ENCODE results near the gene EMILIN2. TPM values are rescaled to one million over a fixed set of nuclear protein-coding genes. Genes with fewer than 3 reads are reported as not detected.
"Not testable (repeated sequence)": the region's sequence is repeated elsewhere in the genome, so short reads cannot be mapped to it uniquely, and the experiment has no call there.

EMILIN2 gene
- total and polyA plus RNA-seq, 4 donors, result 0.58 to 4.6 (median 1.8) TPM

DNA sequence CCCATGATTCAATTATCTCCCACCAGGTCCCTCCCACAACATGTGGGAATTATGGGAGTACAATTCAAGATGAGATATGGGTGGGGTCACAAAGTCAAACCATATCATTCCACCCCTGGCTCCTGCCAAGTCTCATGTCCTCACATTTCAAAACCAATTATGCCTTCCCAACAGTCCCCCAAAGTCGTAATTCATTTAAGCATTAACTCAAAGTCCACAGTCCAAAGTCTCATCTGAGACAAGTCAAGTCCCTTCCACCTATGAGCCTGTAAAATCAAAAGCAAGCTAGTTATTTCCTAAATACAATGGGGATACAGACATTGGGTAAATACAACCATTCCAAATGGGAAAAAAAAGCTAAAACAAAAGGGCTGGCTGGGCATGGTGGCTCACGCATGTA, 38.2 kb upstream of the EMILIN2 start:
- H3K9ac ChIP-seq (ENCODE audit: low read depth in 1 of 2, low read length in 2 of 2); H3K27ac ChIP-seq (ENCODE audit: low read depth in 1 of 2, low read length in 2 of 2); H3K4me3 ChIP-seq (ENCODE audit: low read depth in 1 of 3, low read length in 3 of 3); H3K36me3 ChIP-seq (ENCODE audit: control insufficient read depth in 4 of 4, insufficient read depth in 3 of 4, low read depth in 1 of 4, low read length in 3 of 4); DNase-seq (ENCODE audit: low spot score); H3K4me1 ChIP-seq (ENCODE audit: control insufficient read depth in 4 of 4, insufficient read depth in 4 of 4, low read length in 3 of 4); H3K9me3 ChIP-seq (ENCODE audit: control insufficient read depth in 4 of 4, low read length in 3 of 4); H3K27me3 ChIP-seq (ENCODE audit: control insufficient read depth in 4 of 4, insufficient read depth in 4 of 4, low read length in 3 of 4): not testable (repeated sequence)
- 59% methylated on average over 2 of the region's 2 CpGs for whole genome bisulfite sequencing
- TF ChIP-seq HNF4A (conservative IDR thresholded peaks at IDR 0.05), result peak; percentile 52 to 73
- peak; percentile 38 for TF ChIP-seq HNF4G (IDR thresholded peaks at IDR 0.05)

DNA sequence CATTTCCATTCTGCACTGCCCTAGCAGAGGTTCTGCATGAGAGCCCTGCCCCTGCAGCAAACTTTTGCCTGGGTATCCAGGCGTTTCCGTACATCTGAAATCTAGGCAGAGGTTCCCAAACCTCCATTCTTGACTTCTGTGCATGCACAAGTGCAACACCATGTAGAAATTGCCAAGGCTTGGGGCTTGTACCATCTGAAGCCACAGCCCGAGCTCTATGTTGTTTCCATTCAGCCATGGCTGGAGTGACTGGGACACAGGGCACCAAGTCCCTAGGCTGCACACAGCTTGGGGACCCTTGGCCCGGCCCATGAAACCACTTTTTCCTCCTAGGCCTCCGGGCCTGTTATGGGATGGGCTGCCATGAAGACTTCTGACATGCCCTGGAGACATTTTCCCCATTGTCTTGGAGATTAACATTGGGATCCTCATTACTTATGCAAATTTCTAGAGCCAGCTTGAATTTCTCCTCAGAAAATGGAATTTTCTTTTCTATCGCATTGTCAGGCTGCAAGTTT, 37.1 kb upstream of the EMILIN2 start:
- WGBS, result 86% methylated on average over 6 of the region's 6 CpGs
- not testable (repeated sequence) for DNase-seq (ENCODE audit: low spot score); H3K9ac ChIP-seq (ENCODE audit: low read depth in 1 of 2, low read length in 2 of 2); H3K4me3 ChIP-seq (ENCODE audit: low read depth in 1 of 3, low read length in 3 of 3); H3K27ac ChIP-seq (ENCODE audit: low read depth in 1 of 2, low read length in 2 of 2); H3K36me3 ChIP-seq (ENCODE audit: control insufficient read depth in 4 of 4, insufficient read depth in 3 of 4, low read depth in 1 of 4, low read length in 3 of 4); H3K27me3 ChIP-seq (ENCODE audit: control insufficient read depth in 4 of 4, insufficient read depth in 4 of 4, low read length in 3 of 4); H3K4me1 ChIP-seq (ENCODE audit: control insufficient read depth in 4 of 4, insufficient read depth in 4 of 4, low read length in 3 of 4); H3K9me3 ChIP-seq (ENCODE audit: control insufficient read depth in 4 of 4, low read length in 3 of 4)

DNA sequence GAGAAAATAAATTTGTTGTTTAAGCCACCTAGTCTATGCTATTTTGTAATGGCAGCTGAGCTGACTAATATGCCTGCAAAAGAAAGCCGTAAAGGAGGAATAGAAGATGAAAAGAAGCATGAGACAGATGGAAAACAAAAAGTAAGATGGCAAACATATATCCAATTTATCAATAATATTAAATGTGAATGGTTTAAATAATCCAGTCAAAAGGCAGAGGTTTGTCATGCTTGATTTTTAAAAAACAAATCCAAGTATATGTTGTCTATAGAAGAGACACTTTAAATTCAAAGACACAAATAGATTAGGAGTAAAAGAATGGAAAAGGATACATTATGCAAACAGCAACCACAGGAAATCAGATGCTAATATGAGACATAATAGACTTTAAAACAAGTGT, 35.4 kb upstream of the EMILIN2 start:
- H3K4me3 ChIP-seq (ENCODE audit: low read depth in 1 of 3, low read length in 3 of 3), result no peak overlapping the region
- TF ChIP-seq SP1 (IDR thresholded peaks at IDR 0.05) (no peak), HNF4A (conservative IDR thresholded peaks at IDR 0.05) (no peak), JUND (IDR thresholded peaks at IDR 0.05) (no peak), RAD21 (IDR thresholded peaks at IDR 0.05) (no peak), FOXA1 (IDR thresholded peaks at IDR 0.05) (no peak)
- TF ChIP-seq, protein P1, sequence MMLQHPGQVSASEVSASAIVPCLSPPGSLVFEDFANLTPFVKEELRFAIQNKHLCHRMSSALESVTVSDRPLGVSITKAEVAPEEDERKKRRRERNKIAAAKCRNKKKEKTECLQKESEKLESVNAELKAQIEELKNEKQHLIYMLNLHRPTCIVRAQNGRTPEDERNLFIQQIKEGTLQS (IDR thresholded peaks at IDR 0.05), result no peak
- TF ChIP-seq, protein P2, sequence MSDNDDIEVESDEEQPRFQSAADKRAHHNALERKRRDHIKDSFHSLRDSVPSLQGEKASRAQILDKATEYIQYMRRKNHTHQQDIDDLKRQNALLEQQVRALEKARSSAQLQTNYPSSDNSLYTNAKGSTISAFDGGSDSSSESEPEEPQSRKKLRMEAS (IDR thresholded peaks at IDR 0.05), result no peak
- TF ChIP-seq, protein P3, sequence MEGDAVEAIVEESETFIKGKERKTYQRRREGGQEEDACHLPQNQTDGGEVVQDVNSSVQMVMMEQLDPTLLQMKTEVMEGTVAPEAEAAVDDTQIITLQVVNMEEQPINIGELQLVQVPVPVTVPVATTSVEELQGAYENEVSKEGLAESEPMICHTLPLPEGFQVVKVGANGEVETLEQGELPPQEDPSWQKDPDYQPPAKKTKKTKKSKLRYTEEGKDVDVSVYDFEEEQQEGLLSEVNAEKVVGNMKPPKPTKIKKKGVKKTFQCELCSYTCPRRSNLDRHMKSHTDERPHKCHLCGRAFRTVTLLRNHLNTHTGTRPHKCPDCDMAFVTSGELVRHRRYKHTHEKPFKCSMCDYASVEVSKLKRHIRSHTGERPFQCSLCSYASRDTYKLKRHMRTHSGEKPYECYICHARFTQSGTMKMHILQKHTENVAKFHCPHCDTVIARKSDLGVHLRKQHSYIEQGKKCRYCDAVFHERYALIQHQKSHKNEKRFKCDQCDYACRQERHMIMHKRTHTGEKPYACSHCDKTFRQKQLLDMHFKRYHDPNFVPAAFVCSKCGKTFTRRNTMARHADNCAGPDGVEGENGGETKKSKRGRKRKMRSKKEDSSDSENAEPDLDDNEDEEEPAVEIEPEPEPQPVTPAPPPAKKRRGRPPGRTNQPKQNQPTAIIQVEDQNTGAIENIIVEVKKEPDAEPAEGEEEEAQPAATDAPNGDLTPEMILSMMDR (IDR thresholded peaks at IDR 0.05; ENCODE audit: low read depth, low read length, missing input control), result no peak
- TF ChIP-seq, protein P4, sequence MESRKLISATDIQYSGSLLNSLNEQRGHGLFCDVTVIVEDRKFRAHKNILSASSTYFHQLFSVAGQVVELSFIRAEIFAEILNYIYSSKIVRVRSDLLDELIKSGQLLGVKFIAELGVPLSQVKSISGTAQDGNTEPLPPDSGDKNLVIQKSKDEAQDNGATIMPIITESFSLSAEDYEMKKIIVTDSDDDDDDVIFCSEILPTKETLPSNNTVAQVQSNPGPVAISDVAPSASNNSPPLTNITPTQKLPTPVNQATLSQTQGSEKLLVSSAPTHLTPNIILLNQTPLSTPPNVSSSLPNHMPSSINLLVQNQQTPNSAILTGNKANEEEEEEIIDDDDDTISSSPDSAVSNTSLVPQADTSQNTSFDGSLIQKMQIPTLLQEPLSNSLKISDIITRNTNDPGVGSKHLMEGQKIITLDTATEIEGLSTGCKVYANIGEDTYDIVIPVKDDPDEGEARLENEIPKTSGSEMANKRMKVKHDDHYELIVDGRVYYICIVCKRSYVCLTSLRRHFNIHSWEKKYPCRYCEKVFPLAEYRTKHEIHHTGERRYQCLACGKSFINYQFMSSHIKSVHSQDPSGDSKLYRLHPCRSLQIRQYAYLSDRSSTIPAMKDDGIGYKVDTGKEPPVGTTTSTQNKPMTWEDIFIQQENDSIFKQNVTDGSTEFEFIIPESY (IDR thresholded peaks at IDR 0.05), result no peak
- H3K9me3 ChIP-seq (ENCODE audit: control insufficient read depth in 4 of 4, low read length in 3 of 4), result peaks cover 0 to 6% (median 2%) of the 10 kb centered on the region in 4 donors
- no peak for DNase-seq (ENCODE audit: low spot score)
- no peaks in the 10 kb centered on the region for H3K4me1 ChIP-seq (ENCODE audit: control insufficient read depth in 4 of 4, insufficient read depth in 4 of 4, low read length in 3 of 4)
- H3K27ac ChIP-seq (ENCODE audit: low read depth in 1 of 2, low read length in 2 of 2), result no peak overlapping the region
- H3K9ac ChIP-seq (ENCODE audit: low read depth in 1 of 2, low read length in 2 of 2), result no peak overlapping the region
- no peaks in the 10 kb centered on the region for H3K36me3 ChIP-seq (ENCODE audit: control insufficient read depth in 4 of 4, insufficient read depth in 3 of 4, low read depth in 1 of 4, low read length in 3 of 4)
- H3K27me3 ChIP-seq (ENCODE audit: control insufficient read depth in 4 of 4, insufficient read depth in 4 of 4, low read length in 3 of 4), result no peaks in the 10 kb centered on the region
- WGBS, result 96% methylated on average over 1 of the region's 1 CpG
